Activated CD4-positive, alpha-beta T cell treated with anti-CD3 and anti-CD28 coated beads, Interleukin-2, amount 50 U/mL, for 1 hour (primary cell): Measurements from ENCODE around the gene OXSR1.
"Not testable (repeated sequence)": the region's sequence is repeated elsewhere in the genome, so short reads cannot be mapped to it uniquely, and the experiment has no call there.

Experiments used
- DNase-seq: peaks from one replicate; pipeline ENCODE4 v3.0.0-alpha.2; 2020

Gene OXSR1

DNA sequence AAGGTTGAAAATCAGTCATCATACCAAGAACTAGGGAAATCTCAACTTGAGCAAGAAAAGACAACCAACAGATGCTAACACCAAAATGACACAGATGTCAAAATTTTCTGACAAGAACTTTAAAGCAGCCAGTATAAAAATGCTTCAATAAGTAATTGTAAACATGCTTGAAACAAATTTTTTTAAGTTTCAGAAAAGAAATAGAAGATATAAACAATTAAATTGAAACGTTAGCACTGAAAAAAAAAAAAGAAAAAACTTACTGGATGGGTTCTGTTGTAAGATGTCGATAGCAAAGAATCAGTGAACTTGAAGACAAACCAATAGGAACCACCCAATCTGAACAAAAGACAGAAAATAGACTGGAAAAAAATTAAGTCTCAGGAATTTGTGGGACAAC, 18.8 kb upstream of the OXSR1 start:
- no peak for DNase-seq

DNA sequence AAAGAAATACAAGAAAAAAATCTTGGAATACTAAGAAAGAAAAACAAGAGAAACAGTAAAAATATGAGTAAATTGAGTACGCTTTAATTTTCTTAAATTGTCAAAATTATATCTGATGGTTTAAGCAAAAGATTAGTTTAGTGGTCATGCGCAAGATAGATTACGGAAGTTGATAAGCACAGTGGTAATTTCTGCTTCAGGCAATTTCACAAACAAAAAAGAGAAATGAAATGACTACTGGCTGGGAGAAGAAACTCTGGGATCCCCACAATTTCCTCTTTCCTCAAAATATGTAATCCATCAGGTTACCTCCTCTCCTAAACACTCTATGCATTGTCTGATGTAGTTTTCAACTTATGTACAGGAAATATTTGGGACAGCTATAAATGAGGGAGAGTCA, 17.9 kb upstream of the OXSR1 start:
- no peak for DNase-seq

DNA sequence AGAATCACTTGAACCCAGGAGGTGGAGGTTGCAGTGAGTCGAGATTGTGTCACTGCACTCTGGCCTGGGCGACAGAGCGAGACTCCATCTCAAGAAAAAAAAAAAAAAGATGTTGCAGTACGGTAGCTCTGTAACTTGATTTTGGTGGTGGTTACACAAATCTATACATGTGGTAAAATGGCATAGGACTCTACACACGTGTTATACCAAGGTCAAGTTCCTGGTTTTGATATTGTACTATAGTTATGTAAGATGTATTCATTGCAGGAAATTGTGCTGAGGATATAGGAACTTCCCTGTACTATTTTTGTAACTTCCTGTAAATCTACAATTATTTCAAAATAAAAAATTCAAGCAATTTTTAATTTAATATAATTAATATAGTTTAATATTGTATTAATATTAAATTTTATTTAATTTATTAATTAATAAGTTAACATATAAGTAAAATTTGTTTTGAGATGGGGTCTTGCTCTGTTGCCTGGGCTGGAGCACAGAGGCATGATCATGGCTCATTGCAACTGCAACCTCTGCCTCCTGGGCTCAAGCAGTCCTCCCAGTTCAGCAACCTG, 16.9 kb upstream of the OXSR1 start:
- no peak for DNase-seq

DNA sequence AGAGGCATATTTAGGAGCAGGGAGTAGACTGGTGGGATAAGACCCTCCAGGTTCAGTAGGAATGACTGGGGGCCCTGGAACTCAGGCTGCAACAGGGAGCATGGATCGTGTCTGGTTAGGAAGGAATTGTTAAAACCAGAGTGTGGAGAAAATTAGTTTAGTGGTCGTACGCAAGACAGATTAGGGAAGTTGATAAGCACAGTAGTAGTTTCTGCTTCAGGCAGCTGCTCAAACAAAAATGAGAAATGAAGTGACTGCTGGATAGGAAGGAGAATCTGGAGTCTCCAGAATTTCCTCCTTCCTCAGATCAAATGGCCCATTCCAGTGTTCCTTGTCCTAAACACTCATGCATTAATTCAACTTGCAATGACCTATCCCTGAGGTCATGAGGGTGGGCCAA, 15.6 kb upstream of the OXSR1 start:
- no peak for DNase-seq

DNA sequence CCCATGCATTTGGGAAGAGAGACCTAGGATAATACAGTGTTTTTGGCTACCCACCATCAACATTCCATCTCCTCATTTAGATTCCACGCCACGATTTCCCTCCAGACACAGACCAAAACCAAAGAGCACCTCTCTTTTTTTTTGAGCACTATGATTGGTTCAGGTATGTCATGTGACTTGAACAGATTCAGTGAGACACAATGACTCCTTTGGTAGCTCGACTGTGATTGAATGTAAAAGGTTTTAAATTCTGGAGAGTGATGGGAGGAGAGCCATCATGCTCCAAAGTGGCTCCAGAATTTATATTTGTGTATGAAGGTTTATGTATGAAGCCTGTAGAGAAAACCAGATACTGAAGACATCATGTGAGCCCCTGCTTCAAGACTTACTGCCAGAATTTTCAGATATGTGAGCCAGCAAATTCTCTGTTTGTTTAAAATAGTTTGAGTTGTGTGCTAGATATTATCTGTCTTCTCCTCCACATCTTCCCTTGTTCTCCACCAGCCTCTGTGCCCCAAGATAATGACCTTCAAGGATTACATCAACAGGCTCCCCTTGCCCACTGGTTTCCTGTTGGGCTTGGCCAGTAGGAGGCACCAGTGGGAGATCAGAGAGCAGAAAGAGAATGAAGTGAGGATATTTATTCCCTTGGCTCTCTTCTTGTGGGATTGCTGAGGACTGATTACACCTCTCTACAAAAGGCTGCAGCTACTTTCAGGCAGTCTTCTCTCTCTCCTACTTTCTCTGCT, 14.4 kb upstream of the OXSR1 start:
- DNase-seq, result no peak

DNA sequence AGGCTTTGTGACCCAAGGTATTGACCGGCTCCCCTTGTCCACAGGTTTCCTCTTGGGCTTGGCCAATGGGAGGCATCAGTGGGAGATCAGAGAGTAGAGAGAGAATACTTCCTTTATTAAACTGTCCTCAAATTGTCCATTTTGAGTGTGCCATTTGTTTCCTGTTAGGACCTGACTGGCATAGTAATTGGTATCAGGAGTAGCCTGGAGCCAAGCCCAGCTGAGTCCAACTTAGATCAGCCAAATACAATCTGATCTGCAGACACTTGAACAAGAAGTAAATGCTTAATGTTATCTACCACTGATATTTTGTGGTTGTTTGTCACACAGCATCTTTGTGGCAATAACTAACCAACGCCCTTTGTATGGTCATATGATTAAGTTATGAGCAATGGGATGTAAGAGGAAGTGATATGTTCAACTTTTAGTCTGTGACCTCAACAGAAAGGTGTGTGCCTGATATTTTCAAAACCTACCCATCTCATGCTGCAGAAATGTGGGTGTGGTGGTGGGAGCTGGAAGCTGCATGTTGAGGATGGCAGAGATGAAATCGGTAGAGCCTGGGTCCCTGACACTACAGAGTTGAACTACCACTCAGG, 13.6 kb upstream of the OXSR1 start:
- no peak for DNase-seq

DNA sequence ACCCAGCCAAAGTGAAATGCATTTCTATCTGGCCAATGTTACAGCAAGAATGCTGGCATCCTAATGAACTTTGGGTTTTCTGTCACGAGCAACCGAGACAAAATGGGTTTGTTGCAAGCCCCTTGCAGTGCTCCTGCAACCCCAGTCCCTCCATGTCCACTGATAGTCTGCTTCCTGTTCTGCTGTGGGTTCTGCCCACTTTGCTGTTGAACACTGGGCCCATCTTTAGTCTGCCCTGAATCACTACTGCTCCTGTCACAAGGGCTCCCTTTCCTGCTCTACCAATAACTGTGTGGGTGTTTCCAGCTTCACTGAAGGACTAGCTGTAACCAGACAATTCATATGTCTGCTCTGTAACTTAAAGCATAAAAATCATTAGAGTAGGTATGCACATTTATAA, 12.7 kb upstream of the OXSR1 start:
- no peak for DNase-seq

DNA sequence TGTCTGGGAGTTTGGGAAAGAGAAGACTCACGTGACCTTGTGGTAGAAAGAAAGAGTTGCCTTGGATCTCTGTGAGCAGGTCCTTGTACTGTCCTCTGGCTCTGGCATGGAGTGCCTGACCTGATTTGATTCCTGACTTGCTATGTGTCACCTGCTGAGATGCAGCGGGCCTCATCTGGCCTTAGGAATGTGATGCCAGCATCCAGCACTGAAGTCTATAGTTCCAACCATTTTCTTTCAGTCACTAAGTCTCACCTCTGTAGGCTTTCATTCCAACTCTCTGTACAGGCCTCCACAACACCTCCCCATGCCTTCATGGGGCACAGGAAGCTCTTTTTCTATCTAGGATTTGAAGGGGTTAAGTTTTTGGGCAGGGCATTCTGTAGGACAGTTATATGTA, 12.1 kb upstream of the OXSR1 start:
- no peak for DNase-seq

DNA sequence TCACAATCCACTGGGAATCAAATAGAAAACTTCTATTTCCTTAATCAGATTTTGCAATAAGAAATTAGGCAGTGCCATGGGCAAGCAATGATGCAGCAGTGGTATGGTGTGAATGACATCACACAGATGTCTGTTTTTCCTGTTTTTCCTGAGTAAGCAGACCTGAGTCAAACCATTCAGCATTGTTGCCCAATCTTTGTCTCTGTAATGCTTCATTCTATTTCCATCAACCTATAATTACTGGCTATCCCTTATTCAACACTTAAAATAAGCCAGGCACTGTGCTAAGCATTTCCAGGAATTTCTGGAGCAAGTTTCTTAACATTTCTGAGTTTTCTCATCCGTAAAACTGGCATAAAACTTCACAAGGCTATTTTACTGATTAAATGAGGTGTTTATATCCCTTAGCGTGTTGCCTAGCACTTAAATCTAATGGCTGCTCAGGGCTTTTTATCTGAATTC, 11.3 kb upstream of the OXSR1 start:
- DNase-seq, result no peak

DNA sequence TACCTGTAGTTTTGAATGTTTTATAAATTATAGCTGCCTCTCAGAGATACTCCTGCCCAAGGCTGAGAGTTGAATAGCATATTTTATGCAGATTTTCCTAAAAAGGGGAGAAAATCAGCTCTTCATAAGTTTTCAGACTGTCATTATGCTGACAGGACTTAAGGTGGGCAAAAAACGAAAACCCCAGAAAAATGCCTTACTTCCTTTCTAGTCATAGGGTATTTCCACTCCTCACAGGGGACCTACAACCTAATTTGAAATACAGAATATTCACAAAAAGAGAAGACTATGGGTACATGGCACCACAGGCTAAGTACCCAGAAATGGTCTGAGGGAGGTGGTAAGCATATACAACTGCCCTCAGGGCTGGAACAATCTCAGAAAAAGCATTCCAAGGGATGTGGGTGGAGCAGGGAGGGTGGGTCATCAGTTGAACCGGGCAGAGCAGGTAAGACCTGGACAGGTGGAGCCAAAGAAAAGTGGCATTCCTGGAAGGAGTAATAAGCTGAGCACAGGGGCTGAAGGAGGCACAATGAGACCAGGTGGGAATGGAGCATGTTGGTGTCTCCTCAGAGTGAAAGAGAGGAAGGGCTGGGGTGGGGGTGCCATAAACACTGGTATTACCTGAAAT, 10.6 kb upstream of the OXSR1 start:
- DNase-seq, result no peak

DNA sequence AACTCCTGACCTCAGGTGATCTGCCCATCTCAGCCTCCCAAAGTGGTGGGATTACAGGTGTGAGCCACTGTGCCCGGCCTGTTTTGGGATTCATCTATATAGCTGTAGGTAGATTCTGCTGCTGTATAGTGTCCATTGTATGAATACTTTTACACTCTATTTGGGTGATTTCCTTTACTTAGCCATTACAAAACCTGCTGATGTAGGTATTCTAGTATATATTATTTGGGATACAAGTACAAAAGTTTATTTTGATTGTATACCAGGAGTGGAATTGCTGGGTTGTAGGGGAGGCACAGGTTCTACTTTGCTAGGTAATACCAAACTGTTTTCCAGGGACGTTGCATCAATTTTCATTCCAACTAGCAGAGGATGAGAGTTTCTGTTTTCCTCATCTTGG, 9.5 kb upstream of the OXSR1 start:
- DNase-seq, result no peak

DNA sequence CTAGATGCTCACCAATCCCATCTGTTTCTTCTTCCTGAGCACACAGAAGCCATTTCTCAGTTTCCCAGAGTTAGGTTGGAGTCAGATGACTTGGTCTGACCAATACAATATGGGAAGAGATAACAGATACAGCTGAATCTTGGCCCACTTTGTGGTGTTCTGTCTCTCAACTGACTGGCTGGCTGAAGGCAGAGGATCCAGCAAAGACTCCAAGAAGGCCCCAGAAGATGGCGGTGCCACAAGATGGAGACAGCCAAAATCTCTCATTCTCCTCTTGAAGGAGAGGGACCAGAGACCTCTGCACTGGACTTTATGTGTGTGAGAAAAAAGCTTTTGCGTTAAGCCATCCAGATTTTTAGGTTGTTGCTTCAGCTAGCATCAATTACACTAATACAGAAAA, 8.2 kb upstream of the OXSR1 start:
- no peak for DNase-seq

DNA sequence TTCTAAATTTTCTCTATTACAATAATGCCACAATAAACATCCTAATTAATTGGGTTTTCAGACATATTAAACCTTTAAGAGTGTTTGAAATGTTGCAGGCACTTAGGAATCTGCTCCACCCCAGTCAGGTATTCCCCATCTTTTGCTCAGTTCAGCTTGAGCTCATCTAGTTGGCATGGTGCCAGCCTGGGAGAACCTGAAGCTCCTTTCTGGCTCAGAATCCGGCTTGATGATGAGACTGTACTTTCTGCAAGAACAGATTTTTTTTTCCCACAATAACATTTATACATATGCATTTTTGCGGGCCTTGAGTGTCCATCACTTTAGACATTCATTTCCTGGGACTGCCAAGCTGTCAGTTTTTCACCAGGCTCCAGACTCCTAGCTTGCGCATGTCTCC, 7.7 kb upstream of the OXSR1 start:
- DNase-seq, result no peak

DNA sequence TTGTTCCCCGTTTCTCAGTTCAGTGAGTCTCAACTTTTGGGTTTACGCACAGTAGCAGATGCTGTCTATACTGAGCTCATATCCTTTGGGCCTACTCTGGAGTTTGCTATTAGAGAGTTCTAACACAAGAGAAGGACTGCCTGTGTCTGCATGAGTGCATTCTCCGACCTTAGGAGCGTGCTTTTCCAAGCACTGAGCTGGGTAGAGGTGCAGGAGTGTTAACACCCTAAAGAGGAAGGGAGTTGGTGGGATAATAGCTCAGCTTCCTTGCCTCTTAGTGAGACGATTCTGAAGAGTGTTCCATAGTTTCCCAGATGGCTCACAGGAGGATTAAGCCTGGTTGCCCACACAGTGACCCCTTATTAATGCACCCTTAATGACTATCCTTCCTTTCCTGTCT, 6.9 kb upstream of the OXSR1 start:
- DNase-seq, result no peak

DNA sequence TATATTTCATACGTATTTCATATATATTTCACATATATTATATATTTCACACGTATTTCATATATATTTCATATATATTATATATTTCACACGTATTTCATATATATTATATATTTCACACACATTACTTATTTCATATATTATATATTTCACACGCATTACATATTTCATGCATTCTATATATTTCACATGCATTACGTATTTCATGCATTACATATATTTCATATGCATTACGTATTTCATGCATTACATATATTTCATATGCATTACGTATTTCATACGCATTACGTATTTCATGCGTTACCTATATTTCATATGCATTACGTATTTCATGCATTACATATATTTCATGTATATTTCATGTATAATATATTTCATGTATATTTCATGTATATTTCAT, 4.6 kb upstream of the OXSR1 start:
- not testable (repeated sequence) for DNase-seq

DNA sequence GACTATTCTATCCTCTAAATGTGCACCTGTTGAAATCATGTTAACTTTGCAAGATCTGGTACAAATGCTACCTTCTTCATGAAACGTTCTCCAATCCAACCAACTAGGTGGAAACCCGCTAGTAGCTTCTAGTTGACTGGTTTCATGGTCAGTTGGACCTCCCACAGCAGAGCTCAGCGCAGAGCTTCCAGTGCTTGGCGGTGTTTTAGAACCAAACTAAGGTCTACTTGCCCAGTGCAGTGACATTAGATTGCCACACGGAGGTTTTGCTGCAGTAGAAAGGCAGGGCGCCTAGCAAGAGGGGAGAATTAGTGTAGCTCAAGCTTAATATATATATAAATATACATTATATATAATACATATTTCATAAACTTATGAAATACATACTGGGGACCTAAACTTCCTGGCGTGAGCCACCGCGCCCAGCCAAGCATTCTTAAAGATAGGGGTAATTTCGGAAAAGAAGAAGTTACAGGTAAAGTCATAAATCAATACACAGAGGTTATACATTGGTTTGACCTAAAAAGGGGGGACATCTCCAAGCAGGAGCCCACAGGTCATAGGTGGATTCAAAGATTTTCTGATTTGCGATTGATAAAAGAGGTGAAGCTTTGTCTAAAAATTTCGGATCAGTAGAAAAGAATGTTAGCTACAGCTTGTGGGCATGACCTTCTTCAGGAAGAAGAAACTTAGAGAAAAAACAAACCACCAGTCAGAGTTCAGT, 2.1 kb upstream of the OXSR1 start:
- DNase-seq, result no peak

DNA sequence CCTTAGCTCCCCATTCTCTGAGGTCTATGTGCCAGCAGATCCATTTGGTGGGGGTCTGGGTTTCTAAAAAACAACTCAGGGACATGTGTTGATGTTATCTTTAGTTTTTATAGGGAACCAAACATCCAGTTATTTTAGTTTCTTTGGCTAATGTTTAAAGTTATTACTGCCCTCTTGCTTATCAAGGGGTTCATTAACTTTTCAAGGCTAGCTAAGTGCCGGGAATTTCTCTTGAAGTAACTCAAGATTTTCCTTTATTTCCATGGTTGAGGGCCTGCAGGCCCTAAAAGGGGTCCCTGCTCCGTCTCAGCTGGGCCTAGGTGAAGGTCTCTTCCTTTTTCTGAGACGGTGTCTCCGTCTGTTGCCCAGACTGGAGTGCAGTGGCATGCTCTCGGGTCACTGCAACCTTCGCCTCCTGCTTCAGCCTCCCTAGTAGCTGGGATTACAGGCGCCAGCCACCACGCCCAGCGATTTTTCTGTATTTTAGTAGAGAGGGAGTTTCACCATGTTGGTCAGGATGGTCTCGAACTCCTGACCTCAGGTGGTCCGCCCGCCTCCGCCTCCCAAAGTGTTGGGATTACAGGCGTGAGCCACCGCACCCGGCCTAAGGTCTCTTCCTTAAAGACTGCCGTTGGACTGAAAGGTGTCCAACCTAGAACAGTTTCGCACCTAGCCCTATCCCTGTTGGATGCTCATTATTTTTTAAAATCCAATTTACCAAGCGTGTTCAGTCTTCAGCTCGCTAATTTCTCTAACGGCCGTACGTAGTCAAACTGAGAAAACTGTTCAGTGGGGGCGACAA, 1.3 kb upstream of the OXSR1 start:
- DNase-seq, result no peak

DNA sequence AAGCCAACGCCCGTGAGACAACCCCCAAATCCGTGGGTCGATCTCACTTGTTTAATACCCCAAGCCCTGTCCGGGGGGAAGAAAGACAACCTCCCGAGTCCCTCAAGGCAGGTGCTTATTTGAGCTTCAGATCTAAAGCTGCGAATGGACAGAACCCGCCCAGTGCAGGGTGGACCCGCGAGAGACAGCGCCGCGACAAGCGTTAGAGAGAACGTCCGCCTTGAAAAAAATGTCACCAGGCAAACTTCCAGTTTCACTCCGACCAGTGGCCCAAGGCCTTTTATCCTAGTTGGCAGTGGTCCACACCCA, 740 bp upstream of the OXSR1 start:
- no peak for DNase-seq

DNA sequence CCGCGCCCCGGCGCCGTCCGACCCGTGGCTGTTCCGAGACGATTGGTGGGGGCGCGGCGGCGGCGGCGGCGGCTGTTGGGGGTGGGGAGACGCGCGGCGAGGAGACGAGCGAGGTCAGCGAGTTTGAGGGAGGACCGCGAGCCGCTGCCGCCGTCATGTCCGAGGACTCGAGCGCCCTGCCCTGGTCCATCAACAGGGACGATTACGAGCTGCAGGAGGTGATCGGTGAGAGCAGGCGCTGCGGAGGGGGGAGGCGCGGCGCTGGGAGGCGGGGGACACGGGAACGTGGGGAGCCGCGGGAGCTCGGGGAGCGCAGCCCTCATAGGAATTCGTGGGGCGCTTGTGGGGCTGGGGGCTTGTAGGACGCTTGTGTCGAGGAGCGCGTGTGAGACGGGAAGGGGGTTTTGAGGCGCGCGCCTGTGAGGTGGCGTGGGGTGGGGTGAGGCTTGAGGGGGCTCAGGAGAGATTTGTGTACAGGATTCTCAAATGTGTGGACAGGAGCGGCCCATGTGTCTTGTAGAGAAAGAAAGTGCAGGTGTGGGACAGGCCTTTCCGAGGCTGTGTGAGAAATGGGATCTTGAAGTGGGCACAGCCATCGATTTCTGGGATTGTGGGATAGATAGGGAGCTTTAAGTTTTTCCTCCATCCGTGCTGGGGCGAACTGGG, 518 bp downstream of the OXSR1 start:
- peak; percentile 36 for DNase-seq

DNA sequence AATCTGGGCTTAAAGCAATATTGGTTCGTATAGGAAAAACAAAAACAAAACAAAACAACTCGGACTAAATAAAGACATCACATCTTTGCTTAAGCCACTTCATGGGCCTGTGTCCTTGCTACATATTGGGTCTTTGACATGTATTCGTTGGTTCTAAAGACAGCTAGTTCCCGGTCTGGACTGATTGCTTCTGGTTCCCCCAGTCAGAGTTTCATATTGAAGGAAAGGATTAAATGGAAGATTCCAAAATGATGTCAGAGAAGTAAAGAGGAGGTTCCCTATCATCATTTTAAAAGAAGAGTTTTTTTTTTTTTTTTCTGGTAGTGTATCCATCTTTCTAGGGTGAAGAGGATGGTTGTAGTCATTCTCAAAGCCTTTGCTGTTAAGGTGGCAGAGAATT, 2.3 kb downstream of the OXSR1 start:
- DNase-seq, result no peak

DNA sequence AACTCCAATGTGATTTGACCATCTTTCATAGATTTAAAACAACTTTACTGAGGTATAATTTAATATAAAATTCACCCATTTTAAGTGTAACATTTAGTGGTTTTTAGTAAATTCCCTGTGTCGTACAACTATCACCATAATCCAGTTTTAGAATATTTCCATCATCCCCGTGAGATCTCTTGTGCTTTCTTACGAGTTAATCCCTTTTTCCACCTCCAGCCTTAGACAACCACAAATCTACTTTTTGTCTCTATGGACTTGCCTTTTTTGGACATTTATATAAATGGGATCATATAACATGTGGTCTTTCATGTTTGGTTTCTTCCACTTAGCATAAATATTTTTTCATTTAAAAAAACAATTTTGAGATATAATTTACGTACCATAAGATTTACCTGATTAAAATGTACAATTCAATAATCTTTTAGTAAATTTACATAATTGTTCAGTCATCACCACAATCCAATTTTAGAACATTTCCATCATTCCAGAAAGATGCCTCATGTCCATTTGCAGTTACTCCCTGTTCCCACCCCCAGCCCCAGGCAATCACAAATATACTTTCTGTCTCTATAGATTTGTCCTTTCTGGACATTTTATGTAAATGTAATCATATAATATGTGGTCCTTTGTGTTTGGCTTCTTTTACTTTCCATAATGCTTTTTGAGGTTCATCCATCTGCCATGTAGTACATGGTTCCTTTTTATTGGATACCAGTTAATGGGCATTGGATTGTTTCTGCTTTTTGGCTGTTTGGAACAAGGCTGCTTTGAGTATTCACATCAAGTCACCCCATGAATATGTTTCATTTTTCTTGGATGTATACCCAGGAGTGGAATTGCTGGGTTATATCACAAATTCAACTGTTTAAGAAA, 3.1 kb downstream of the OXSR1 start:
- no peak for DNase-seq
